ENCODE data around the gene GAMT. TPM values are rescaled to one million over a fixed set of nuclear protein-coding genes. Genes with fewer than 3 reads are reported as not detected.
A peak's percentile ranks its signal among the peaks of the same experiment; 100 is the strongest.

The GAMT gene
- total RNA-seq, 1 experiment from 2014 or later: 27.7 TPM

GRCh38 chr19:1354970-1355567 is 46.3 kb downstream of the GAMT start:
- H3K9me3 Mint-ChIP-seq: no peaks in the 10 kb centered on the region
- ATAC-seq: no peak
- 0 out of 2 replicates have a peak, but pooled peaks have one; percentile 31 for TF ChIP-seq KAT7 (CRISPR knock-in tag; IDR thresholded peaks at IDR 0.05; ENCODE audit: borderline replicate concordance)
- no peak for TF ChIP-seq MXD4 (CRISPR knock-in tag; IDR thresholded peaks at IDR 0.05; ENCODE audit: borderline replicate concordance)
- no peak for TF ChIP-seq MAX (CRISPR knock-in tag; IDR thresholded peaks at IDR 0.05)
- no peak for TF ChIP-seq TEAD1 (CRISPR knock-in tag; IDR thresholded peaks at IDR 0.05)
- no peak for TF ChIP-seq ZNF425 (CRISPR knock-in tag; conservative IDR thresholded peaks at IDR 0.05)
- TF ChIP-seq USF1 (CRISPR knock-in tag; IDR thresholded peaks at IDR 0.05): no peak
- TF ChIP-seq GTF2I (CRISPR knock-in tag; conservative IDR thresholded peaks at IDR 0.05): no peak
- no peak for TF ChIP-seq USF2 (CRISPR knock-in tag; IDR thresholded peaks at IDR 0.05)
- 0 out of 2 replicates have a peak, but pooled peaks have one; percentile 20 for TF ChIP-seq SP1 (CRISPR knock-in tag; conservative IDR thresholded peaks at IDR 0.05)
- no peak for TF ChIP-seq ARID4B (CRISPR knock-in tag; IDR thresholded peaks at IDR 0.05; ENCODE audit: borderline replicate concordance)
- TF ChIP-seq ESRRA (CRISPR knock-in tag; IDR thresholded peaks at IDR 0.05; ENCODE audit: borderline replicate concordance): no peak
- TF ChIP-seq IRF1 (CRISPR knock-in tag; IDR thresholded peaks at IDR 0.05): no peak
- TF ChIP-seq ZNF121 (CRISPR knock-in tag; IDR thresholded peaks at IDR 0.05): no peak
- no peak for TF ChIP-seq ZNF138 (CRISPR knock-in tag; conservative IDR thresholded peaks at IDR 0.05)
- TF ChIP-seq ZNF219 (CRISPR knock-in tag; IDR thresholded peaks at IDR 0.05; ENCODE audit: borderline replicate concordance): no peak
- no peak for TF ChIP-seq CTCF (IDR thresholded peaks at IDR 0.05)
- no peak for TF ChIP-seq GABPB1 (CRISPR knock-in tag; IDR thresholded peaks at IDR 0.05)
- TF ChIP-seq ZSCAN18 (CRISPR knock-in tag; IDR thresholded peaks at IDR 0.05): no peak
- DNase-seq (ENCODE audit: low spot score): no peak
- H3K27me3 Mint-ChIP-seq (ENCODE audit: low read depth): no peaks in the 10 kb centered on the region
- peaks cover 32% of the 10 kb centered on the region for H3K36me3 Mint-ChIP-seq
- ChIA-PET CTCF (interaction anchor here (1.0 to 2.3 kb wide), 7 partner anchors 9 to 93 kb away, joined by 3 to 9 read pairs (median 3); no protein-coding TSS in a partner anchor), POLR2A (interaction anchor here (0.6 to 1.2 kb wide), 4 partner anchors 23 to 94 kb away, joined by 3 to 4 read pairs (median 3); partner anchors contain the start of gene CIRBP)
- H3K4me3 Mint-ChIP-seq: peak overlapping the region; percentile 94
- H3K4me1 Mint-ChIP-seq: peaks cover 40% of the 10 kb centered on the region
- no peak overlapping the region; the same call in 1 of the 2 replicates for H3K27ac Mint-ChIP-seq
